NCI-H128 (cell line): Measurements from ENCODE around the gene CCNG2.

Source experiments
- DNase-seq: peaks from one replicate; lab custom pipeline; 2025; ENCODE audit not compliant: unreplicated experiment; lab: John Stamatoyannopoulos, UW

CCNG2 gene

GRCh38 chr4:77175201-77175611 is 18.2 kb downstream of the CCNG2 start:
- DNase-seq = no peak

GRCh38 chr4:77176640-77177039 is 19.6 kb downstream of the CCNG2 start:
- DNase-seq = no peak

- DNase-seq = no peak
Measured at GRCh38 chr4:77177199-77177598, 20.2 kb downstream of the CCNG2 start.

- no peak for DNase-seq
Measured at GRCh38 chr4:77178560-77178959, 21.6 kb downstream of the CCNG2 start.

- DNase-seq = no peak
Measured at GRCh38 chr4:77179519-77179918, 22.5 kb downstream of the CCNG2 start.

GRCh38 chr4:77181720-77182119 is 24.7 kb downstream of the CCNG2 start:
- DNase-seq = no peak

- DNase-seq = no peak
Measured at GRCh38 chr4:77183777-77184420, 26.9 kb downstream of the CCNG2 start.

GRCh38 chr4:77184974-77185373 is 28.0 kb downstream of the CCNG2 start:
- no peak for DNase-seq

- DNase-seq = no peak
Measured at GRCh38 chr4:77185686-77186085, 28.7 kb downstream of the CCNG2 start.

- no peak for DNase-seq
Measured at GRCh38 chr4:77187322-77187721, 30.3 kb downstream of the CCNG2 start.

GRCh38 chr4:77188498-77189220 is 31.7 kb downstream of the CCNG2 start:
- no peak for DNase-seq

- DNase-seq = no peak
Measured at GRCh38 chr4:77189412-77189811, 32.4 kb downstream of the CCNG2 start.

GRCh38 chr4:77190053-77190452 is 33.0 kb downstream of the CCNG2 start:
- no peak for DNase-seq

GRCh38 chr4:77193046-77193445 is 36.0 kb downstream of the CCNG2 start:
- no peak for DNase-seq

- DNase-seq = no peak
Measured at GRCh38 chr4:77193511-77194102, 36.6 kb downstream of the CCNG2 start.

- no peak for DNase-seq
Measured at GRCh38 chr4:77194366-77194765, 37.4 kb downstream of the CCNG2 start.

GRCh38 chr4:77194989-77195388 is 38.0 kb downstream of the CCNG2 start:
- DNase-seq = no peak

- no peak for DNase-seq
Measured at GRCh38 chr4:77196866-77197265, 39.9 kb downstream of the CCNG2 start.

GRCh38 chr4:77197361-77197760 is 40.4 kb downstream of the CCNG2 start:
- DNase-seq = no peak

GRCh38 chr4:77197831-77198230 is 40.8 kb downstream of the CCNG2 start:
- no peak for DNase-seq

- no peak for DNase-seq
Measured at GRCh38 chr4:77199276-77199675, 42.3 kb downstream of the CCNG2 start.

- no peak for DNase-seq
Measured at GRCh38 chr4:77199701-77200100, 42.7 kb downstream of the CCNG2 start.
